ENCODE data around the gene CYP3A4.
"Not testable (repeated sequence)": the region's sequence is repeated elsewhere in the genome, so short reads cannot be mapped to it uniquely, and the experiment has no call there.

The CYP3A4 gene

DNA sequence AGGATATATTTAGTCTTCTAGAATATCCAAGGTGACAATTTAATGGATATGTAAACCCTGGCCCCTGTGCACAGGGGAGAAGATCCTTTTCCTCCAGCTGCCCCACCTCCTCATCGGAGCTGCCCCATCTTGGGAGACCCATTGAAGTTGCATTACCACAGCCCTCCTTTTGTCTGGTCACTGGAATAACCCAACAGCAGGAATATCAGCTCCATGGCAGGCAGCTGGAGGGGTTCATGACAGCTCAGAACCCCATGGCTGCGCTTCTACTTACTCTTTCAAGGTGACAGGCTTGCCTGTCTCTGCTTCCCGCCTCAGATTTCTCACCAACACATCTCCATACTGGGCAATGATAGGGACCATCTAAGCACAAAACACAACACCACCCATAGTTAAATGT, 14.5 kb downstream of the CYP3A4 start:
- not testable (repeated sequence) for H3K36me3 ChIP-seq (ENCODE audit: insufficient read depth, low read depth, low read length); H3K4me1 ChIP-seq (ENCODE audit: insufficient read depth, low read length); H3K9me3 ChIP-seq (ENCODE audit: insufficient read depth, low read depth, low read length); H3K9ac ChIP-seq (ENCODE audit: low read depth, low read length); H3K27ac ChIP-seq (ENCODE audit: low read length); H3K4me3 ChIP-seq (ENCODE audit: low read length); H3K27me3 ChIP-seq (ENCODE audit: insufficient read depth, low read length)

DNA sequence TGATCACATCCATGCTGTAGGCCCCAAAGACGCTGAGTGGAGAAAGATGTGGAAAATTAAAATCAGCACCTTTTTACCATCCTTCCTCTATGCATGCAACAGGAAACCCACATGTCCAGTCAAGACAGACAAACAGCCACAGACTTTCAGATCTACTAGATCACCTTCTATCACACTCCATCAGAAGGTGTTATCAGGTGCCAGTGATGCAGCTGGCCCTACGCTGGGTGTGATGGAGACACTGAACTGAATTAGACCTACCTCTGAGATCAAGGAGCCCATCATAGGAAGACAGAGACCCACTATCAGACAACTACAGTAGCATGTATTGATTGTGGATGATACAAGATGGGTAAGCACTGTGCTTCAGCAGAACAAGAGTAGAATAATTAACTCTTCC, 15.5 kb downstream of the CYP3A4 start:
- Histone ChIP-seq H3K4me3 (ENCODE audit: low read length) (no peak overlapping the region), H3K27me3 (ENCODE audit: insufficient read depth, low read length) (no peaks in the 10 kb centered on the region), H3K27ac (ENCODE audit: low read length) (no peak overlapping the region), H3K9ac (ENCODE audit: low read depth, low read length) (no peak overlapping the region), H3K36me3 (ENCODE audit: insufficient read depth, low read depth, low read length) (no peaks in the 10 kb centered on the region), H3K9me3 (ENCODE audit: insufficient read depth, low read depth, low read length) (no peaks in the 10 kb centered on the region), H3K4me1 (ENCODE audit: insufficient read depth, low read length) (no peaks in the 10 kb centered on the region)

DNA sequence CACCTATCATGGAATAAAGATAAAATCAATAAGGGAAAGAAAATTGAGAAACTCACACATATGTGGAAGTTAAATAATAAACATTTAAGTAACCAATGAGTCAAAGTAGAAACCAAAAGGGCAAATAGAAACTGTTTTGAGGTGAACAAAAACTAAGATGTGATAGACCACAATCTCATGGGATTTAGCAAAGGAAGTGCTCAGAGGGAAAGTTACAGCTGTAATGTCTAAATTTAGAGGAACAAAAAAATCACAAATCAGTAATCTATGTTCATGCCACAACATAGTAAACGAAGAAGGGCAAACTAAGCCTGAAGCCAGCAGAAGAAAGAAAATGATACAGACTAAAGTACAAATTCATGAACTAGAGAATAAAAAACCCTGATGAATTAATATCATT, 16.3 kb downstream of the CYP3A4 start:
- Histone ChIP-seq H3K4me3 (ENCODE audit: low read length) (no peak overlapping the region), H3K36me3 (ENCODE audit: insufficient read depth, low read depth, low read length) (no peaks in the 10 kb centered on the region), H3K27me3 (ENCODE audit: insufficient read depth, low read length) (no peaks in the 10 kb centered on the region), H3K9me3 (ENCODE audit: insufficient read depth, low read depth, low read length) (no peaks in the 10 kb centered on the region), H3K27ac (ENCODE audit: low read length) (no peak overlapping the region), H3K9ac (ENCODE audit: low read depth, low read length) (no peak overlapping the region), H3K4me1 (ENCODE audit: insufficient read depth, low read length) (no peaks in the 10 kb centered on the region)

DNA sequence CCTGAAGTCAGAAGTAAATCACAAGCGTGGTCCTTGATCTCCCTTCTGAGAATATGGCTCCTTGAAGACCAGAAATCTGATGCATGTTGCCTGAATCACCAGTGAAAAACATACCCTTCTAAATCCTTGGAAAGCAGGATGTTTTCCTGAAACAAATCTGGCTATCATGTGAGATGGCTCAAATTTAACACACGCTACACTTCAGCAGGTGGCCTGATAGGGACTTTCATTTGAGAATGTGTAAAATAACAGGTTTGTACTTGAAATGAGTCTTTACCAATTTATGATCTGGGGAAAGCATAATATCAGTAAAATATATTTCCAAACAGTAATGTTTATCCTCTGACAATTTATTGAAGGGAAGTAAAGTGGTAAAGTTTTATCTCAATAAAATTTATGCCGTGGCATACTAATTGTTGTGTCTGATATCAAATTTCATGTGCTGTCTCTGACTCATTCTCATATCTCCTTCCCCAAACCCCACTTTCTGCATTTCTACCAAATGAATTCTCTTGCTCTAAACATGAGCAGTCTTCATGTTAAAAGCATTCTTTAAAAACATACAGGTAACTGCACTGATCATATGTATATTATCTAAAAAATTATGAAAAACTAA, 17.4 kb downstream of the CYP3A4 start:
- Histone ChIP-seq H3K36me3 (ENCODE audit: insufficient read depth, low read depth, low read length) (no peaks in the 10 kb centered on the region), H3K27ac (ENCODE audit: low read length) (no peak overlapping the region), H3K4me3 (ENCODE audit: low read length) (no peak overlapping the region), H3K9me3 (ENCODE audit: insufficient read depth, low read depth, low read length) (no peaks in the 10 kb centered on the region), H3K27me3 (ENCODE audit: insufficient read depth, low read length) (no peaks in the 10 kb centered on the region), H3K4me1 (ENCODE audit: insufficient read depth, low read length) (no peaks in the 10 kb centered on the region), H3K9ac (ENCODE audit: low read depth, low read length) (no peak overlapping the region)

DNA sequence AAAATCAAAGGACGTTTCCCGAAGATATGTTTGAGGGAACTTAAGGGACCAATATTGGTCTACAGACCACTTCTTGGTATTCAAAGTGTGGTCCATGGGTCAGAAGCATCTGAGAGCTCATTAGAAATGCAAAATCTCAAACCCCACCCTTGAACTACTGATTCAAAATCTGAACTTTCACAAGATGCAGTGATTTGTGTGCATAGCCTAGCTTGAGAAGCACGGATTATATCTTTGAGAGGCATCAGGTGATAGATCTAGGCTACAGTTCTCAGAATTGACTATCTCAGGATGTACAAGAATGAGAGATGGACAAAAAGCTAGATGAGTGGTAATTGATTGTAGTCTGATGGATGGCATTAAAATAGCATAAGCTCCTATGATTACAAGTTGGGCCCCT, 19.5 kb downstream of the CYP3A4 start:
- Histone ChIP-seq H3K27me3 (ENCODE audit: insufficient read depth, low read length) (no peaks in the 10 kb centered on the region), H3K36me3 (ENCODE audit: insufficient read depth, low read depth, low read length) (no peaks in the 10 kb centered on the region), H3K9me3 (ENCODE audit: insufficient read depth, low read depth, low read length) (no peaks in the 10 kb centered on the region), H3K4me3 (ENCODE audit: low read length) (no peak overlapping the region), H3K9ac (ENCODE audit: low read depth, low read length) (no peak overlapping the region), H3K4me1 (ENCODE audit: insufficient read depth, low read length) (no peaks in the 10 kb centered on the region), H3K27ac (ENCODE audit: low read length) (no peak overlapping the region)

DNA sequence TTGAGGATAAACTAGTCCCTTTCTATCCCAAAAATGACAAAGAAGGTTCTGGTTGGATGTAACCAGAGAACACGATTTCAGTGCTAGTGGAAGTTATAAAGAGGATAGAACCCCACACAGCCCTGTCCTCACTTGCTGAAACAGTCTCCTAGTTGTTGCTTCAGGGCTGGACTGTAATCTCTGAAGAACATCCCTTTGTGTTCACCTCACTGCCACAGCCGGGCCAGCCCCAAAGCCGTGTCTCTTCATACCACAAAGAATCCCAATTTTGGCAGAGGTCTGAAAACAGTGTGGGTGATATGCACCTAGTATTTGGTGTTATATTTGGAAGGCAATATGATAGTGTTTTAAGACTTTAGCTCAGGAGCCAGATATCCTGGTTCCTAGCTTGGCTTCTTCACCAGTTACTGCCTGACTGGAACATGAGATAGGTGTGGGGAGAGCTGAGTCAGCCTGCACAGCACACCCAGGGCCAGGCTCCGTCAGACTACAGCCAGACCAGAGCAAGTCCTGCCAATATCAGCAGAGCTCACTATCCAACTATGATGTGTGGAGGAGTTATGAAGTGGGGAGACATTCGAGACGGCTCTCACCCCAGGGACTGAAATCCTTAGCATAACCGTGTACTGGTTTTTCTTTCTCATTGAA, 21.2 kb downstream of the CYP3A4 start:
- Histone ChIP-seq H3K4me1 (ENCODE audit: insufficient read depth, low read length) (no peaks in the 10 kb centered on the region), H3K9ac (ENCODE audit: low read depth, low read length) (no peak overlapping the region), H3K27ac (ENCODE audit: low read length) (no peak overlapping the region), H3K36me3 (ENCODE audit: insufficient read depth, low read depth, low read length) (no peaks in the 10 kb centered on the region), H3K9me3 (ENCODE audit: insufficient read depth, low read depth, low read length) (no peaks in the 10 kb centered on the region), H3K27me3 (ENCODE audit: insufficient read depth, low read length) (no peaks in the 10 kb centered on the region), H3K4me3 (ENCODE audit: low read length) (no peak overlapping the region)

DNA sequence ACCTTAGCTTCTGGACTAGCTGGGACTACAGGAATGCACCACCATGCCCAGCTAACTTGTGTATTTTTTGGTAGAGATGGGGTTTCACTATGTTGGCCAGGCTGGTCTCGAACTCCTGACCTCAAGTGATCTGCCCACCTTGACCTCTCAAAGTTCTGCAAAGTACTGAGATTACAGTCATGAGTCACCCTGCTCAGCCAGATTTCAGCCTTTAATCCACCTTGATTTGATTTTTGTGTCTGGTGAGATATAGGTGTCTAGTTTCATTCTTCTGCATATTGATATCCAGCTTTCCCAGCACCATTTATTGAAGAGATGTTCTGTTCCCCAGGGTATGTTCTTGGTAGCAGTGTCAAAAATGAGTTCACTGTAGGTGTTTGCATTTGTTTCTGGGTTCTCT, 28.9 kb downstream of the CYP3A4 start:
- H3K36me3 ChIP-seq (ENCODE audit: insufficient read depth, low read depth, low read length), result no peaks in the 10 kb centered on the region
- no peak overlapping the region for H3K27ac ChIP-seq (ENCODE audit: low read length)
- no peak overlapping the region for H3K9ac ChIP-seq (ENCODE audit: low read depth, low read length)
- H3K4me1 ChIP-seq (ENCODE audit: insufficient read depth, low read length), result peaks cover 5% of the 10 kb centered on the region; the same call in 1 of the 2 replicates
- H3K4me3 ChIP-seq (ENCODE audit: low read length), result no peak overlapping the region
- H3K27me3 ChIP-seq (ENCODE audit: insufficient read depth, low read length), result no peaks in the 10 kb centered on the region
- no peaks in the 10 kb centered on the region for H3K9me3 ChIP-seq (ENCODE audit: insufficient read depth, low read depth, low read length)

DNA sequence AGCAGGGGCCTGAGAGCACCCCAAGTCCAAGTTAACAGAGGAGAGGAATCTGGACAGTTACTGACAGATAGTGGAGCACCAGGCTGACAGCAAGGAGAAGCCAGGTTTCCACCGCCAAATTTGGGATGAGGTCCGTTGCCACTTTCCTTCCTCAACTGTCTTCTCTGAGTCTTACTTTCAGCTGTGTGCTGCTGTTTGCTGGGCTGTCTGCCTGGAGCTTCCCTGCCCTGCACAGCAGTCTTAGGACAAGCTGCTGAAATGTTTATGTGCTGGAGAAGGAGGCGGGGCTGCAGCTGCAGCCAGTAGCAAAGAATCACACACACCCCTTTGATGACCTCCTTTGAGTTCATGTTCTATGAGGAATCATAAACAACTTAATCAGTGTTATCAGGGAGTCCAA, 31.6 kb downstream of the CYP3A4 start:
- no peak overlapping the region for H3K4me3 ChIP-seq (ENCODE audit: low read length)
- H3K4me1 ChIP-seq (ENCODE audit: insufficient read depth, low read length), result peaks cover 5% of the 10 kb centered on the region; the same call in 1 of the 2 replicates
- H3K27ac ChIP-seq (ENCODE audit: low read length), result no peak overlapping the region
- no peaks in the 10 kb centered on the region for H3K9me3 ChIP-seq (ENCODE audit: insufficient read depth, low read depth, low read length)
- no peak overlapping the region for H3K9ac ChIP-seq (ENCODE audit: low read depth, low read length)
- H3K27me3 ChIP-seq (ENCODE audit: insufficient read depth, low read length), result no peaks in the 10 kb centered on the region
- H3K36me3 ChIP-seq (ENCODE audit: insufficient read depth, low read depth, low read length), result no peaks in the 10 kb centered on the region

DNA sequence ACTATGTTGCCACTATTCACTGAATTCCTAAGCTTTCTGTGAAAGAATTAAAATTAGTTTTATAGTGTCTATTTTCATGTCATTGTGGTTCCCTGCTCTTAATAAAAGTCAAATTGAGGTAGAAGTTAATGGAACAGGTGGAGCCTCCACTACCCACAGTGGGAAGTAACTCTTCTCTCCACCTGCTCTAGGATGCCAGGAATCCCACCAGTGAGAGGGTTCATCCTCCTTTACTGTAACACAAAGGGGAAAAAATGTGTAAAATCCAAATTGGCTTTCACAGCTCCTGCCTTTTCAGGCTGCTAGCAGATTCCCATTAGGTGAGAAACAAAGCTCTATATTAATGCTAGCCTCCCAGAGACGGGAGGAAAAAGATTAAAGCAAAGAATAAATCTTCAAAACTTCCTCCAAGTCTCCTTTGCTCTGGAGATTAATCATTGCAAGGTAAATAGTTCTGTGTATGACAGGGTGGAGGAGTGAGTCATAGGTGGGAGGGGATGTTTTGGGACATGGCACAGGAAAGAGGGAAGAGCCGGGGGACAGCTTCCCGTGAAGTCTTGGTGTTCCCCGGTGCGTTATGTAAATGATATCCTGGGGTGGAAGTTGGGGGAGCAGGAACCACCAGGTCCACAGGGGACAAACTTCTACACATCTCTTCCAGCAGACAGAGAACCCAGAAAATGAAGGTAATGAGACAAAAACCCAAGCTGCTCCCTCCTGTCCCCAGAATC, 32.5 kb downstream of the CYP3A4 start:
- not testable (repeated sequence) for H3K4me1 ChIP-seq (ENCODE audit: insufficient read depth, low read length)

DNA sequence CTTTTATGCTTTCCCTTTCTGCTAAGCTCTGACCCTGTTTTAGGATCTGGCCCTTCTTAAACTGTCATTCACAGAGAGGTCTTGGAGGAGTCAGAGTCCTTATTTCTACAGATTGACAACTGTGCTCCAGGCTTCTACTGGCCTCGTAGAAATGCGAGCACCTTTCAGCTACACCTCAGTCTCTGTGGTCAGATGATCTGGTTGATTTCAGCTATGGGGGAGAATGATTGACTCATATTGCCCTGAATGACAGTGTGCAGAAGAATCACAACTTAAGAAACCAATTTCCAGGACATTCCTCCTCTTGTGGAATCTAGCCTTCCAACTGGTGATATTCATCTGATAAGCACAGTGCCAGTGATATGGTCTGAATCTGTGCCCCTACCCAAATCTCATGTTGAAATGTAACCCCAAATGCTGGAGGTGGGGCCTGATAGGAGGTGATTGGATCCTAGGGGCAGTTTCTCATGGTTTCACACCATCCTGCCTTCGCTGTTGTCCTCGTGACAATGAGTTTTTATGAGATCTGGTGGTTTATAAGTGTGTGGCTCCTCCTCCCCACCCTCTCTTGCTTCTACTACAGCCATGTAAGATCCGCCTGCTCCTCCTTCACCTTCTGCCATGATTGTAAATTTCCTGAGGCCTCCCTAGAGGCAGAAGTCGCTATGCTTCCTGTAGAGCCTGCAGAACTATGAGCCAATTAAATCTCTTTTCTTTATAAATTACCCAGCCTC, 35.0 kb downstream of the CYP3A4 start:
- no peak overlapping the region for H3K4me3 ChIP-seq (ENCODE audit: low read length)
- no peaks in the 10 kb centered on the region for H3K9me3 ChIP-seq (ENCODE audit: insufficient read depth, low read depth, low read length)
- no peak overlapping the region for H3K27ac ChIP-seq (ENCODE audit: low read length)
- H3K4me1 ChIP-seq (ENCODE audit: insufficient read depth, low read length), result peaks cover 5% of the 10 kb centered on the region; the same call in 1 of the 2 replicates
- no peaks in the 10 kb centered on the region for H3K27me3 ChIP-seq (ENCODE audit: insufficient read depth, low read length)
- H3K9ac ChIP-seq (ENCODE audit: low read depth, low read length), result no peak overlapping the region
- no peaks in the 10 kb centered on the region for H3K36me3 ChIP-seq (ENCODE audit: insufficient read depth, low read depth, low read length)

More for the DNA sequence above, 32.5 kb downstream of the CYP3A4 start:
- not testable (repeated sequence) for H3K27ac ChIP-seq (ENCODE audit: low read length); H3K27me3 ChIP-seq (ENCODE audit: insufficient read depth, low read length); H3K4me3 ChIP-seq (ENCODE audit: low read length); H3K36me3 ChIP-seq (ENCODE audit: insufficient read depth, low read depth, low read length); H3K9ac ChIP-seq (ENCODE audit: low read depth, low read length); H3K9me3 ChIP-seq (ENCODE audit: insufficient read depth, low read depth, low read length)

DNA sequence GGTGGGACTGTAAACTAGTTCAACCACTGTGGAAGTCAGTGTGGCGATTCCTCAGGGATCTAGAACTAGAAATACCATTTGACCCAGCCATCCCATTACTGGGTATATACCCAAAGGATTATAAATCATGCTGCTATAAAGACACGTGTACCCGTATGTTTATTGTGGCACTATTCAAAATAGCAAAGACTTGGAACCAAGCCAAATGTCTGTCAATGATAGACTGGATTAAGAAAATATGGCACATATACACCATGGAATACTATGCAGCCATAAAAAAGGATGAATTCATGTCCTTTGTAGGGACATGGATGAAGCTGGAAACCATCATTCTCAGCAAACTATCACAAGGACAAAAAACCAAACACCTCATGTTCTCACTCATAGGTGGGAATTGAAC, 37.1 kb downstream of the CYP3A4 start:
- H3K36me3 ChIP-seq (ENCODE audit: insufficient read depth, low read depth, low read length); H3K4me3 ChIP-seq (ENCODE audit: low read length): not testable (repeated sequence)

More for the DNA sequence above, 37.1 kb downstream of the CYP3A4 start:
- H3K27ac ChIP-seq (ENCODE audit: low read length); H3K4me1 ChIP-seq (ENCODE audit: insufficient read depth, low read length); H3K9ac ChIP-seq (ENCODE audit: low read depth, low read length); H3K9me3 ChIP-seq (ENCODE audit: insufficient read depth, low read depth, low read length); H3K27me3 ChIP-seq (ENCODE audit: insufficient read depth, low read length): not testable (repeated sequence)
